Astrocyte (in vitro differentiated cells and primary cell): ENCODE data around the gene USP3.

Source experiments
- EZH2 ChIP-seq: IDR thresholded peaks from 2 replicates; pipeline ENCODE4 v1.6.1; 2012; ENCODE audit warnings: mild to moderate bottlenecking, low read length, inconsistent platforms; ENCODE audit not compliant: insufficient read depth
- TF ChIP-seq, protein P1 (sequence below): IDR thresholded peaks from 2 replicates; pipeline ENCODE4 v1.5.1; 2011; ENCODE audit warnings: low read depth, mild to moderate bottlenecking, inconsistent platforms, low read length, moderate library complexity; ENCODE audit not compliant: insufficient read depth

GRCh38 chr15:63512148-63512547 is 7.8 kb downstream of the USP3 start:
- TF ChIP-seq, protein P1, sequence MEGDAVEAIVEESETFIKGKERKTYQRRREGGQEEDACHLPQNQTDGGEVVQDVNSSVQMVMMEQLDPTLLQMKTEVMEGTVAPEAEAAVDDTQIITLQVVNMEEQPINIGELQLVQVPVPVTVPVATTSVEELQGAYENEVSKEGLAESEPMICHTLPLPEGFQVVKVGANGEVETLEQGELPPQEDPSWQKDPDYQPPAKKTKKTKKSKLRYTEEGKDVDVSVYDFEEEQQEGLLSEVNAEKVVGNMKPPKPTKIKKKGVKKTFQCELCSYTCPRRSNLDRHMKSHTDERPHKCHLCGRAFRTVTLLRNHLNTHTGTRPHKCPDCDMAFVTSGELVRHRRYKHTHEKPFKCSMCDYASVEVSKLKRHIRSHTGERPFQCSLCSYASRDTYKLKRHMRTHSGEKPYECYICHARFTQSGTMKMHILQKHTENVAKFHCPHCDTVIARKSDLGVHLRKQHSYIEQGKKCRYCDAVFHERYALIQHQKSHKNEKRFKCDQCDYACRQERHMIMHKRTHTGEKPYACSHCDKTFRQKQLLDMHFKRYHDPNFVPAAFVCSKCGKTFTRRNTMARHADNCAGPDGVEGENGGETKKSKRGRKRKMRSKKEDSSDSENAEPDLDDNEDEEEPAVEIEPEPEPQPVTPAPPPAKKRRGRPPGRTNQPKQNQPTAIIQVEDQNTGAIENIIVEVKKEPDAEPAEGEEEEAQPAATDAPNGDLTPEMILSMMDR, result no peak
- TF ChIP-seq EZH2, result no peak
